GM21717 (cell line): ENCODE data around the gene GNG3.

Experiments
- ATAC-seq: cut with Tn5 transposase; IDR thresholded peaks from one replicate; pipeline ENCODE4 v1.9.1; 2021; ENCODE audit warnings: mild to moderate bottlenecking, moderate library complexity; ENCODE audit not compliant: unreplicated experiment

The GNG3 gene

GRCh38 chr11:62753736-62754603 is 46.5 kb downstream of the GNG3 start, which contains the start of gene ZBTB3:
ZBTB3 (minus strand) TSS chr11:62754160; CDS start chr11:62753664, 496 bp downstream.
- peak; percentile 90 for ATAC-seq

GRCh38 chr11:62755086-62755615 is 47.7 kb downstream of the GNG3 start:
- ATAC-seq, result no peak

GRCh38 chr11:62757846-62758788 is 50.6 kb downstream of the GNG3 start:
- ATAC-seq, result no peak
